HCT116 (cell line): ENCODE data around the gene PDE4D. TPM values are rescaled to one million over a fixed set of nuclear protein-coding genes. Genes with fewer than 3 reads are reported as not detected.

ENCODE experiments used
- ATAC-seq: fragments of 200-7000 bp; cut with Tn5 transposase; 2 replicates; pipeline ENCODE4 v1.9.1; 2020; ENCODE audit warnings: mild to moderate bottlenecking, moderate library complexity
- BruUV-seq: library from RNA; stranded (reverse); fragments of 400-500 nt; replicated peaks from 2 replicates; lab custom pipeline; 2021; lab: Mats Ljungman, UMichigan
- CTCF ChIA-PET: fragments of 300-600 bp; sonication (Branson Sonifier 250); formaldehyde crosslinking; loops from one replicate; lab custom pipeline; 2021; ENCODE audit warnings: antibody characterized with exemption; lab: Charles Lee
- POLR2A ChIA-PET: fragments of 300-600, 350-600 bp; sonication (Branson Sonifier 250); formaldehyde crosslinking; loops from one replicate; lab custom pipeline; 2021; ENCODE audit warnings: antibody characterized with exemption; lab: Charles Lee
- RAD21 ChIA-PET, 2 experiments: fragments of 300-600 bp; sonication (Branson Sonifier 250); formaldehyde crosslinking; loops; one replicate each; lab custom pipeline; 2023; ENCODE audit warnings: low total read pairs in 2 of 2; ENCODE audit not compliant: uncharacterized antibody in 2 of 2, unreplicated experiment in 2 of 2, low non-redundant PET in 1 of 2; lab: Charles Lee
- DNase-seq: peaks from one replicate; pipeline ENCODE4 v3.0.0-alpha.2; 2010; ENCODE audit warnings: low read depth, low spot score
- H2AFZ ChIP-seq: fragments of 200-600 bp; shearing (Covaris generic), sonication (generic); 2 replicates; pipeline ENCODE4 v1.6.1; 2017; ENCODE audit warnings: low read depth, mixed run types, mixed read lengths, antibody characterized with exemption, low read length; ENCODE audit not compliant: poor library complexity, severe bottlenecking
- H3K27ac ChIP-seq: 2 replicates; pipeline ENCODE4 v1.5.1; 2012; ENCODE audit warnings: low read depth, low read length
- H3K27me3 ChIP-seq: fragments of 200-600 bp; sonication (generic); 2 replicates; pipeline ENCODE4 v1.6.1; 2016; ENCODE audit warnings: mixed run types, low read length, mixed read lengths; ENCODE audit not compliant: insufficient read depth
- H3K36me3 ChIP-seq, 2 experiments: fragments of 200-500 bp in 1 of 2; fragments of 200-600 bp in 1 of 2; sonication (Bioruptor generic) in 1 of 2; sonication (generic) in 1 of 2; 2 replicates each; pipeline versions ENCODE4 v1.5.1 to v1.6.1; 2014 to 2016; ENCODE audit warnings: low read length in 2 of 2, inconsistent platforms in 1 of 2, mixed read lengths in 1 of 2, mixed run types in 1 of 2; ENCODE audit not compliant: insufficient read depth in 2 of 2, control insufficient read depth in 1 of 2
- H3K4me1 ChIP-seq, 2 experiments: fragments of 200-600 bp in 1 of 2; sonication (generic) in 1 of 2; 2 replicates each; pipeline versions ENCODE4 v1.5.1 to v1.6.1; 2012 to 2017; ENCODE audit warnings: low read length in 2 of 2, inconsistent platforms in 1 of 2, mild to moderate bottlenecking in 1 of 2, mixed read lengths in 1 of 2, mixed run types in 1 of 2, moderate library complexity in 1 of 2; ENCODE audit not compliant: insufficient read depth in 2 of 2, control insufficient read depth in 1 of 2
- H3K4me2 ChIP-seq: fragments of 200-600 bp; sonication (generic); 2 replicates; pipeline ENCODE4 v1.6.1; 2017; ENCODE audit warnings: mixed run types, low read length, mixed read lengths
- H3K4me3 ChIP-seq, 2 experiments: fragments of 200-600 bp in 1 of 2; sonication (generic) in 1 of 2; replicated peaks in 1 of 2; 2 replicates each; pipeline ENCODE4 v1.5.1; 2011 to 2016; ENCODE audit warnings: low read length in 2 of 2, control low read depth in 1 of 2, low read depth in 1 of 2, mild to moderate bottlenecking in 1 of 2, mixed read lengths in 1 of 2, mixed run types in 1 of 2
- H3K79me2 ChIP-seq: fragments of 200-600 bp; sonication (generic); 2 replicates; pipeline ENCODE4 v1.6.1; 2017; ENCODE audit warnings: mild to moderate bottlenecking, mixed run types, low read length, moderate library complexity, mixed read lengths; ENCODE audit not compliant: insufficient read depth
- H3K9ac ChIP-seq: fragments of 200-600 bp; sonication (generic); 2 replicates; pipeline ENCODE4 v1.6.1; 2016; ENCODE audit warnings: low read length, mixed read lengths
- H3K9me2 ChIP-seq: fragments of 200-600 bp; sonication (generic), shearing (Covaris generic); 2 replicates; pipeline ENCODE4 v1.6.1; 2017; ENCODE audit warnings: mixed run types, mild to moderate bottlenecking, moderate library complexity; ENCODE audit not compliant: insufficient read depth
- H3K9me3 ChIP-seq, 2 experiments: fragments of 200-500 bp in 1 of 2; fragments of 200-600 bp in 1 of 2; sonication (Bioruptor generic) in 1 of 2; sonication (generic) in 1 of 2; 2 replicates each; pipeline ENCODE4 v1.6.1; 2014 to 2017; ENCODE audit warnings: low read length in 2 of 2, mixed read lengths in 2 of 2, inconsistent platforms in 1 of 2, low read depth in 1 of 2, mild to moderate bottlenecking in 1 of 2, mixed run types in 1 of 2, moderate library complexity in 1 of 2; ENCODE audit not compliant: control insufficient read depth in 1 of 2, insufficient read depth in 1 of 2
- H4K20me1 ChIP-seq: fragments of 200-600 bp; sonication (generic), shearing (Covaris generic); 2 replicates; pipeline ENCODE4 v1.6.1; 2017; ENCODE audit warnings: mixed run types, mild to moderate bottlenecking, moderate library complexity; ENCODE audit not compliant: insufficient read depth
- CBX3 ChIP-seq: IDR thresholded peaks from 2 replicates; pipeline ENCODE4 v1.6.1; 2012; ENCODE audit warnings: low read depth
- EGR1 ChIP-seq: IDR thresholded peaks from 2 replicates; pipeline ENCODE4 v1.6.1; 2012; ENCODE audit warnings: low read depth
- ELF1 ChIP-seq: IDR thresholded peaks from 2 replicates; pipeline ENCODE4 v1.6.1; 2012; ENCODE audit warnings: low read depth, borderline replicate concordance
- FOSL1 ChIP-seq: IDR thresholded peaks from 2 replicates; pipeline ENCODE4 v1.6.1; 2012; ENCODE audit warnings: low read depth
- POLR2A ChIP-seq: IDR thresholded peaks from 2 replicates; pipeline ENCODE4 v1.7.0; 2011; ENCODE audit warnings: borderline replicate concordance; ENCODE audit not compliant: insufficient read depth, insufficient read length; ENCODE audit errors: extremely low read depth
- POLR2AphosphoS5 ChIP-seq: IDR thresholded peaks from 2 replicates; pipeline ENCODE4 v1.6.1; 2011; ENCODE audit warnings: mild to moderate bottlenecking, low read depth, low read length, moderate library complexity
- SIN3A ChIP-seq: IDR thresholded peaks from 2 replicates; pipeline ENCODE4 v1.6.1; 2012; ENCODE audit warnings: low read depth
- SP1 ChIP-seq: IDR thresholded peaks from 2 replicates; pipeline ENCODE4 v1.6.1; 2012; ENCODE audit warnings: low read depth
- TCF7L2 ChIP-seq: IDR thresholded peaks from 2 replicates; pipeline ENCODE4 v1.7.0; 2011; ENCODE audit warnings: borderline replicate concordance, inconsistent platforms; ENCODE audit not compliant: insufficient read depth, insufficient read length; ENCODE audit errors: extremely low read depth
- ZFX ChIP-seq: fragments of 450-650 bp; IDR thresholded peaks from 2 replicates; pipeline ENCODE4 v1.6.1; 2017
- ZNF274 ChIP-seq: fragments of 200-500 bp; sonication (Bioruptor generic); IDR thresholded peaks from 2 replicates; pipeline ENCODE4 v1.6.1; 2014; ENCODE audit warnings: mild to moderate bottlenecking, low read depth, low read length, inconsistent platforms
- intact Hi-C: fragments of 100-400 bp; cut with micrococcal nuclease; formaldehyde crosslinking; loops from 2 replicates; pipeline ENCODE4 v1.10.0; 2022
- total RNA-seq: library from RNA; stranded (reverse); gene quantifications from one replicate; pipeline ENCODE4 v1.2.1, GENCODE V29; 2021; ENCODE audit not compliant: unreplicated experiment
- TF ChIP-seq, protein P1 (sequence below): IDR thresholded peaks from 2 replicates; pipeline ENCODE4 v1.6.1; 2012
- TF ChIP-seq, protein P2 (sequence below): IDR thresholded peaks from 2 replicates; pipeline ENCODE4 v1.6.1; 2011; ENCODE audit warnings: mild to moderate bottlenecking, low read length, moderate library complexity; ENCODE audit not compliant: insufficient replicate concordance; ENCODE audit errors: extremely low read depth

The PDE4D gene
- total RNA-seq, 1 experiment from 2014 or later, result 1.1 TPM

DNA sequence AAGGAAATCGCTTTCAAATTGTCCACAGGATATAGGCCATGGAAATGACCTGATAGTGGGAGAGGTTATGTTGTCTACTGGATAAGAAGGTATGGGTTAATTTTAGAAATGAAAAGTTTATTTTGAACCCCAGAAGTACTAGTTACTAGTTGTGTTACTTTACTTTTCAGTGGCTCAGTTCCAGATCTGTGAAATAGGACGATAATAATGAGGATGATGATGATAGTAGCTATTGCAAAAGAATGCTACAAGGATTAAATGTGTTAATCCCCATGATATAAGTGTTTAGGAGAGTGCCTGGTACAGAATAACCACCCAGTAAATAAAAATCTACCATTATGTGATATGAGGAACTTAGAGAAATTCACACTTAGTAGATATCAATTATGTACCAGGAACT is 120.8 kb downstream of the PDE4D start:
- Histone ChIP-seq H3K9me3 (no peaks in the 10 kb centered on the region), H4K20me1 (no peaks in the 10 kb centered on the region), H3K79me2 (no peaks in the 10 kb centered on the region), H3K4me2 (no peak overlapping the region), H3K4me3 (no peak overlapping the region), H3K36me3 (no peaks in the 10 kb centered on the region), H3K4me1 (no peaks in the 10 kb centered on the region), H3K27ac (no peak overlapping the region), H3K27me3 (peaks cover 15% of the 10 kb centered on the region), H3K9ac (no peak overlapping the region)
- POLR2A ChIA-PET, result no interaction called here
- BruUV-seq, result no TSS peak
- intact Hi-C loops, result no loop called here
- TF ChIP-seq EGR1, result no peak
- TF ChIP-seq, all 23 proteins: peak for 0
- no peak for DNase-seq
- H2AFZ ChIP-seq, result no peak overlapping the region
- ATAC-seq, result no peak
- ChIA-PET CTCF (no interaction called here), RAD21 (no interaction called here)
- no peaks in the 10 kb centered on the region for H3K9me2 ChIP-seq

DNA sequence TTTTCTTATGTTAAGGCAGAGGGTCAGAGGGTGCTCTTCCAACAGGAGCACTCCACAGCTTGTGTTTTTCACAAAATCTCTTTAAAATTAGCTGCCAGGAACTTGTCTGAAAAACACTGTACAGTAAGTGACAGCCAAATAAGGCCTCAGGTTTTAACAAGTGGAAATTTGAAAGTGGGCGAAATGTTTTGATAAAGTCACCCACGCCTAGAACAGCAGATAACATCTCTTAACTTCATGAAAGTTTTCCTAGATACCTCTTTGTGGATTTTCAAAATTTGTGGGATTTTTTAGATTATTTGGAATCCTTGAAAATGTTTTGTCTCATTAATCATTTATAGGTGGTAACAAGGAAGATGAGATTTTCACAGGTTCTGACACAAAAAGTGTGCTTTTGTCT is 121.3 kb downstream of the PDE4D start:
- H3K9ac ChIP-seq, result no peak overlapping the region
- H3K4me3 ChIP-seq, result no peak overlapping the region
- BruUV-seq, result no TSS peak
- H3K27ac ChIP-seq, result no peak overlapping the region
- TF ChIP-seq TCF7L2 (no peak), FOSL1 (no peak), ZFX (no peak), POLR2A (no peak), EGR1 (no peak), SIN3A (no peak), CBX3 (no peak), SP1 (no peak), ZNF274 (no peak), ELF1 (no peak), POLR2AphosphoS5 (no peak)
- TF ChIP-seq, protein P1, sequence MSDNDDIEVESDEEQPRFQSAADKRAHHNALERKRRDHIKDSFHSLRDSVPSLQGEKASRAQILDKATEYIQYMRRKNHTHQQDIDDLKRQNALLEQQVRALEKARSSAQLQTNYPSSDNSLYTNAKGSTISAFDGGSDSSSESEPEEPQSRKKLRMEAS, result no peak
- TF ChIP-seq, protein P2, sequence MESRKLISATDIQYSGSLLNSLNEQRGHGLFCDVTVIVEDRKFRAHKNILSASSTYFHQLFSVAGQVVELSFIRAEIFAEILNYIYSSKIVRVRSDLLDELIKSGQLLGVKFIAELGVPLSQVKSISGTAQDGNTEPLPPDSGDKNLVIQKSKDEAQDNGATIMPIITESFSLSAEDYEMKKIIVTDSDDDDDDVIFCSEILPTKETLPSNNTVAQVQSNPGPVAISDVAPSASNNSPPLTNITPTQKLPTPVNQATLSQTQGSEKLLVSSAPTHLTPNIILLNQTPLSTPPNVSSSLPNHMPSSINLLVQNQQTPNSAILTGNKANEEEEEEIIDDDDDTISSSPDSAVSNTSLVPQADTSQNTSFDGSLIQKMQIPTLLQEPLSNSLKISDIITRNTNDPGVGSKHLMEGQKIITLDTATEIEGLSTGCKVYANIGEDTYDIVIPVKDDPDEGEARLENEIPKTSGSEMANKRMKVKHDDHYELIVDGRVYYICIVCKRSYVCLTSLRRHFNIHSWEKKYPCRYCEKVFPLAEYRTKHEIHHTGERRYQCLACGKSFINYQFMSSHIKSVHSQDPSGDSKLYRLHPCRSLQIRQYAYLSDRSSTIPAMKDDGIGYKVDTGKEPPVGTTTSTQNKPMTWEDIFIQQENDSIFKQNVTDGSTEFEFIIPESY, result no peak
- no peak overlapping the region for H2AFZ ChIP-seq
- no peaks in the 10 kb centered on the region for H3K9me3 ChIP-seq
- H3K36me3 ChIP-seq, result no peaks in the 10 kb centered on the region
- H4K20me1 ChIP-seq, result no peaks in the 10 kb centered on the region
- POLR2A ChIA-PET, result no interaction called here
- H3K27me3 ChIP-seq, result peaks cover 18% of the 10 kb centered on the region
- no peaks in the 10 kb centered on the region for H3K79me2 ChIP-seq
- H3K4me2 ChIP-seq, result no peak overlapping the region
- CTCF ChIA-PET, result no interaction called here
- DNase-seq (no peak), ATAC-seq (no peak)
- RAD21 ChIA-PET, result no interaction called here
- intact Hi-C loops, result no loop called here
- no peaks in the 10 kb centered on the region for H3K9me2 ChIP-seq
- no peaks in the 10 kb centered on the region for H3K4me1 ChIP-seq
